ENCODE data around the gene HSPA9.

- TF ChIP-seq, protein P1, sequence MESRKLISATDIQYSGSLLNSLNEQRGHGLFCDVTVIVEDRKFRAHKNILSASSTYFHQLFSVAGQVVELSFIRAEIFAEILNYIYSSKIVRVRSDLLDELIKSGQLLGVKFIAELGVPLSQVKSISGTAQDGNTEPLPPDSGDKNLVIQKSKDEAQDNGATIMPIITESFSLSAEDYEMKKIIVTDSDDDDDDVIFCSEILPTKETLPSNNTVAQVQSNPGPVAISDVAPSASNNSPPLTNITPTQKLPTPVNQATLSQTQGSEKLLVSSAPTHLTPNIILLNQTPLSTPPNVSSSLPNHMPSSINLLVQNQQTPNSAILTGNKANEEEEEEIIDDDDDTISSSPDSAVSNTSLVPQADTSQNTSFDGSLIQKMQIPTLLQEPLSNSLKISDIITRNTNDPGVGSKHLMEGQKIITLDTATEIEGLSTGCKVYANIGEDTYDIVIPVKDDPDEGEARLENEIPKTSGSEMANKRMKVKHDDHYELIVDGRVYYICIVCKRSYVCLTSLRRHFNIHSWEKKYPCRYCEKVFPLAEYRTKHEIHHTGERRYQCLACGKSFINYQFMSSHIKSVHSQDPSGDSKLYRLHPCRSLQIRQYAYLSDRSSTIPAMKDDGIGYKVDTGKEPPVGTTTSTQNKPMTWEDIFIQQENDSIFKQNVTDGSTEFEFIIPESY (CRISPR knock-in tag; IDR thresholded peaks at IDR 0.05): no peak
- TF ChIP-seq, protein P2, sequence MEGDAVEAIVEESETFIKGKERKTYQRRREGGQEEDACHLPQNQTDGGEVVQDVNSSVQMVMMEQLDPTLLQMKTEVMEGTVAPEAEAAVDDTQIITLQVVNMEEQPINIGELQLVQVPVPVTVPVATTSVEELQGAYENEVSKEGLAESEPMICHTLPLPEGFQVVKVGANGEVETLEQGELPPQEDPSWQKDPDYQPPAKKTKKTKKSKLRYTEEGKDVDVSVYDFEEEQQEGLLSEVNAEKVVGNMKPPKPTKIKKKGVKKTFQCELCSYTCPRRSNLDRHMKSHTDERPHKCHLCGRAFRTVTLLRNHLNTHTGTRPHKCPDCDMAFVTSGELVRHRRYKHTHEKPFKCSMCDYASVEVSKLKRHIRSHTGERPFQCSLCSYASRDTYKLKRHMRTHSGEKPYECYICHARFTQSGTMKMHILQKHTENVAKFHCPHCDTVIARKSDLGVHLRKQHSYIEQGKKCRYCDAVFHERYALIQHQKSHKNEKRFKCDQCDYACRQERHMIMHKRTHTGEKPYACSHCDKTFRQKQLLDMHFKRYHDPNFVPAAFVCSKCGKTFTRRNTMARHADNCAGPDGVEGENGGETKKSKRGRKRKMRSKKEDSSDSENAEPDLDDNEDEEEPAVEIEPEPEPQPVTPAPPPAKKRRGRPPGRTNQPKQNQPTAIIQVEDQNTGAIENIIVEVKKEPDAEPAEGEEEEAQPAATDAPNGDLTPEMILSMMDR (CRISPR knock-in tag; IDR thresholded peaks at IDR 0.05): no peak
- TF ChIP-seq TIGD3 (CRISPR knock-in tag; IDR thresholded peaks at IDR 0.05; ENCODE audit: borderline replicate concordance): no peak
- TF ChIP-seq JUNB (CRISPR knock-in tag; IDR thresholded peaks at IDR 0.05; ENCODE audit: borderline replicate concordance): no peak
Observed at GRCh38 chr5:138615461-138615860, 40.3 kb upstream of the HSPA9 start.
